Erythroblast (primary cell): ENCODE data around the gene RND1.

Source experiments
- DNase-seq, 2 experiments: peaks; one replicate each; lab custom pipeline; 2025; lab: John Stamatoyannopoulos, UW
- GATA1 ChIP-seq: IDR thresholded peaks from 2 replicates; pipeline ENCODE4 v1.6.1; 2011; ENCODE audit warnings: low read depth, mild to moderate bottlenecking, control low read depth, low read length, moderate library complexity
- POLR2A ChIP-seq: IDR thresholded peaks from 2 replicates; pipeline ENCODE4 v1.6.1; 2011; ENCODE audit warnings: mild to moderate bottlenecking, low read length

Gene RND1

DNA sequence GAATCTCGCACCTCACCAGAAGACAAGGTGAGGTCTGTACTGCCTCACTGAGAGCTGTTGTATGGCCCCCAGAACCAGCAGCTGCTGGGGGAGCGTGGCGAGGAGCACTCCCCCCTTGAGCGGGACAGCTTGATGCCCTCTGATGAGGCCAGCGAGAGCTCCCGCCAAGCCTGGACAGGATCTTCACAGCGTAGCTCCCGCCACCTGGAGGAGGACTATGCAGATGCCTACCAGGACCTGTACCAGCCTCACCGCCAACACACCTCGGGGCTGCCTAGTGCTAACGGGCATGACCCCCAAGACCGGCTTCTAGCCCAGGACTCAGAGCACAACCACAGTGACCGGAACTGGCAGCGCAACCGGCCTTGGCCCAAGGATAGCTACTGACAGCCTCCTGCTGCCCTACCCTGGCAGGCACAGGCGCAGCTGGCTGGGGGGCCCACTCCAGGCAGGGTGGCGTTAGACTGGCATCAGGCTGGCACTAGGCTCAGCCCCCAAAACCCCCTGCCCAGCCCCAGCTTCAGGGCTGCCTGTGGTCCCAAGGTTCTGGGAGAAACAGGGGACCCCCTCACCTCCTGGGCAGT, 38.1 kb downstream of the RND1 start:
- no peak for TF ChIP-seq GATA1
- TF ChIP-seq POLR2A = no peak
- no peak for DNase-seq

DNA sequence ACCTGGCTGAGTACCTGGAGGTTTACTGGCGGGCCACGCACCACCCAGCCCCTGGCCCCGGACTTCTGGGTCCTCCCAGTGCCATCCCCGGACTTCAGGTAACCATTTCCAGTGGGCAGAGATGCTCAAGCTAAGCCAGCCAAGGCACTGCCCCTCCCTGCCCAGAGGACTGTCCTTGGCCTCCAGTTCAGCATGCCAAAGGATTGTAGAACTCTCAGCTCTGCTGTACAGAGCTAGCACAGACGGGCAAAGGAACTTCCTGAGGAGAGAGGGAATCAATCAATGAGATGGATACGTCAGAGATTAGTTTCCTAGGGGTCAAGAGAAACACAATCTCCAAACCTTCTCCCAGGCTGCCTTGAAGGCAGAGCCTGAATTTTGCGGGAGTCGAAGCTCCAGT, 38.6 kb downstream of the RND1 start:
- no peak for TF ChIP-seq GATA1
- no peak for TF ChIP-seq POLR2A
- DNase-seq = no peak

DNA sequence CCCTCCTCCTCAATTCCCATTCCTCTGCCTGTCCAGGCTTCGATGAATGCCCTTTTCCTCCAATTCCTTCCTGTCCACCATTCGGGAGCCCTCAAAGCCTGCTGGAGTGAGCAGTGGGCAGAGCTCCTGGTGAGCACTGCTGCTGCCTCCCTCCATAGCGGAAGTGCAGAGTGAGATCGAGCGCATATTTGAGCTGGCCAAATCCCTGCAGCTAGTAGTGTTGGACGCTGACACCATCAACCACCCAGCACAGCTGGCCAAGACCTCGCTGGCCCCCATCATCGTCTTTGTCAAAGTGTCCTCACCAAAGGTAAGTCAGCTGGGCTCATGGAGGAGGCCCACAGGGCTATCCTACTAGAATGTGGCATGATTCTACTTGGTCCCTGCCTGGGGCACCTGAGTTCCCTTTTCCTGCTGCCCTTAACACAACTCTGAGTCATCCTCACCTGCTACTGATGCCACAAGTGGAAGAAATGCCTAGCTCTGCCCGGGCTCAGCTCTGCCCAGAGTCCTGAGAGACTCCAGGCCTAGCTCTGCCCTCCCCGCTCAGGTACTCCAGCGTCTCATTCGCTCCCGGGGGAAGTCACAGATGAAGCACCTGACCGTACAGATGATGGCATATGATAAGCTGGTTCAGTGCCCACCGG, 39.3 kb downstream of the RND1 start:
- no peak for DNase-seq
- no peak for TF ChIP-seq POLR2A
- no peak for TF ChIP-seq GATA1

DNA sequence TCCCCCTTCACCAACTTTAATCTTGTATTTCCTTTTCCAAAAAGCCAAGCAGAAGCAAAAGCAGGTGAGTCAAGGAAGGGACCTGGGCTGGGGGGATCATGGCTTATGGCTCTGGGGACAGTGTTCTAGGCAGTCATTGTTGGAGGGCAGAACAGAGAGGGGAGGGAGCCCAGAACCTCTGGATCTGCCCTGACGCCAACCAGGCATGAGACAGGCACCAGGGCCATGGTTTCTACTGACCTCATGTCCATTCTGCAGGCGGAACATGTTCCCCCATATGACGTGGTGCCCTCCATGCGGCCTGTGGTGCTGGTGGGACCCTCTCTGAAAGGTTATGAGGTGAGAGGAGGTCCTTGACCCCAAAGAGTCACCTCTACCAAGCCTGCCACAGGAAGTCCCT, 40.8 kb downstream of the RND1 start:
- DNase-seq = no peak

DNA sequence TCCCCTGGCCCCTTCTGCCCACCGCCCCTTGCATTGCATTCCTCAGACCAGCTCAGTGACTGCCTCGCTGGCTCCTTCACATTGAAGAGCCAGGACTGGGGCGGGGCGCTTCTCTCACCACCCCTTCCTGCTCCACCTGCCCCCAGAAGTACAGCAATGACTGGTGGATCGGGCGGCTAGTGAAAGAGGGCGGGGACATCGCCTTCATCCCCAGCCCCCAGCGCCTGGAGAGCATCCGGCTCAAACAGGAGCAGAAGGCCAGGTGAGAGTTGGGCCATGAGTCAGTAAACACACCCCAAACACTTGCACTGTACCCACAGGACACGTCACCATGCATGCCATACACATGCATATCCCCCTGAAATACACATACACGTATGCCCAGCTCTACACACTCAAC, 41.6 kb downstream of the RND1 start:
- DNase-seq = no peak
- TF ChIP-seq POLR2A = no peak
- TF ChIP-seq GATA1 = no peak

More for the DNA sequence above, 40.8 kb downstream of the RND1 start:
- TF ChIP-seq POLR2A (no peak), GATA1 (no peak)

DNA sequence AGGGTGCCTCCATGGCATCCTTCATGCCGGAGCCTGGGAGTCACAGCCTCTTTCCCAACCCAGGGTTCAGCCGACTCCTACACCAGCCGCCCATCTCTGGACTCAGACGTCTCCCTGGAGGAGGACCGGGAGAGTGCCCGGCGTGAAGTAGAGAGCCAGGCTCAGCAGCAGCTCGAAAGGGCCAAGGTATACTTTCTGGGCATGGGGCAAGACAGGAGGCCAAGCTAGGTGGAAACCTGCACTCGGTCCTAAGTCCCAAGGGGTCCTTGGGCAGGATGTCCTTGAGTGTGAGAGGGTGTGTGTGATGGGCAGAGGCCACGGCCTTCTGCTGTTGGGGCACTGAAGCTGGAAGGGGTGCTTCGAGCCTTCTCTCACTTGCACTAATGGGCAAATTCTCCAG, 42.4 kb downstream of the RND1 start:
- no peak for TF ChIP-seq POLR2A
- no peak for TF ChIP-seq GATA1
- no peak for DNase-seq

DNA sequence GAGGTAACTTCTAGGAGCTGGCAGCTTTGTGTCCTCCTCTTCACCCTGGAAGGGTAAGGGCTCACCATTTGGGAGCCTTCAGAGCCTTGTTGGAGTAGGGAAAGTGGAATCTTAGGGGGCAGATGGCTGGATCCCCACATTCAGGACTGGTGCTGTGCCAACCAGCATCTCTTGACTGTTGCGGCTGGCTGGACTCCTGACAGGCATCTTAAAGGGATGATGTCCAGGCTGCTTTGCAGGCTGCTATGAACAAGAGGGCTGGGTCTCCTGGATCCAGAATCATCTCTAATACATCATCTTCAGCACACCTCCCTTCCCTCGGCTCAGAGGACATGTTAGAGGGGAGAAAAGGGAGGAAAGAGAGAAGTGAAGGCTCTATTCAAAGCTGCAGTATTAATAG, 43.0 kb downstream of the RND1 start:
- DNase-seq = no peak
- TF ChIP-seq GATA1 (no peak), POLR2A (no peak)

DNA sequence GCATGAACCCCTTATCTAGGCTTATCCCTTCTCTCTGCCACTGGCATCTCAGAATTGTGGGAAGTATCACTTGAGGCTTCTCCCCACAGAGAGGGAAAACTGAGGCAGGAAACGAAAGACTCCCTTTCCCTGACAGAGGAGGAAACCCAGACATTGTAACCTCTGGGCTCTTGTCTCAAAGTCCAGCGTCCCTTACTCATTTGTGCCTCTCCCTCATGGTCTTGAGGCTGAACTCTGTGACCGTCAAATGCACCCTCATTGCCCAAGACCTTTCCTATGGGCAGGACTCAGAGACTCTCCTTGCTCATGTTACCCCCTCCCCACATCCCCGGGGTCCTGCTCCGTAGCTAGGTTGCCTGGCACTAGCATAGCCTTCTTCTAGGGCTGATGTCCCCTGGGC, 43.5 kb downstream of the RND1 start:
- TF ChIP-seq GATA1 (no peak), POLR2A (no peak)
- no peak for DNase-seq

DNA sequence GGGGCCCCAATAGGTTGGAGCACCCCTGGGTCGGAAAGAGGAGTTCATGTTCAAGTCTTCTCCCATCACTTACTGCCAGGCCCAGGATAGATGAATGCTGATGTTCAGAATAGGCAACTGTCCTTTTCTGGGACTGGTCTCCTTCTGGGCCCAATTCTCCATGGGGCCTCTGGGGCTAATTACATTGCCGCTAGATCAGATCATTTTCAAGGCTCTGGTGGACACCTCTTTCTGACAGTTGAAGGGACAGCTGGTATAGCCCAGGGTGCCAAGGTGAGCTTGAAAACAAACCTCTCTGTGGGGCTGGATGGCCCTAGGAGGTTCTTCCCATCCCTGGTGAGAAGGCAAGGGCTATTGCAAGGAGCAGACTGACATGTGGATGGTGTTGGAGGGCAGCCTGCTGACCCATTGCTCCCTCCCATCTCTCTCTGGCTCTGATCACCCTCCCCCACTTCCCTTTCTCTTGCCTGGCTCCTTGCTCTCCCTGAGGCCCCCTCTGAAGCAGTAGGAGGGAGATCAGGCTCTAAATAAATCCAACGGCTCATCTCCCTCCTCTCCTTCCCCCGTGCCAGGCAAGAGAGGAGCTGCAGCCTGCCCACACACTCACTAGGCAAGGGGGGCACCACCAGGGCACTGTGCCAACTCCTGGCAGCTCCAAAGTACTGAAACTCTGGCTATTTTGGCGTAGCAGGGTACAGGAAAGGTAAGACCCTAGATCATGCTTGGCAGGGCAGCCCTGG, 45.5 kb downstream of the RND1 start:
- DNase-seq = no peak
- no peak for TF ChIP-seq GATA1
- TF ChIP-seq POLR2A = no peak

DNA sequence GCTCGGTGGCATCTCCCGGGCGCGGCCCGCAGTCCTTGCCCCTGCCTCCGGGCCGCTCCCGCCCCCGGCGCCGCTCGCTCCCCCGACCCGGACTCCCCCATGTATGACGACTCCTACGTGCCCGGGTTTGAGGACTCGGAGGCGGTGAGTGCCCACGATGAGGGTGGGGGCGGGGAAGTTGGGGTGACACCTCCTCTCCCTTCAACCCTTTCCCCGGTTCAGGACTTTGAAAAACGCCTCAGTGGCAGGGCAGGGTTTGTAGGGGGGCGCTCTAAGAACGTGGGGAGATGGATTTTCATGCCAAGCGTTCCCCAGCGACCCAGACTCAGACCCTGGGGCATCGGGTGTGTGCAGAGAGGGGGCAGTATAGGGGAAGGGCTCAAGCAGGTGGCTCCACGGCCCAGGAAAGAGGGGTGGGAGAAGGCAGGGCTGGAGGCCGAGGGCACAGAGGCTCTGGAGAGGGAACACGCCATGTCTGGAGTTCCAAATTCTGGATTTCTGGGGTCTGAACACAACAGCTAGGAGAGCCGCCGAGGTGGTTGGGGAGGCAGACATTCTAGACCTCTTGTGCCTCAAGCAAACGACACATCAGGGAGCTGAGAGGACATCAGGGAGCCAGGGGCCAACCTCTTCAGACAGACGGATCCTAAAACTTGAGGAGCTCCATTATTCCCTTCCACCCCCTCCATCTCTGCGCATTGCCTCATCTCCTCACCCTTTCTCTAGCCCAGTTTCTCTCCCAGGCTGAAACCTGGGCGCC, 46.7 kb downstream of the RND1 start:
- no peak for DNase-seq

DNA sequence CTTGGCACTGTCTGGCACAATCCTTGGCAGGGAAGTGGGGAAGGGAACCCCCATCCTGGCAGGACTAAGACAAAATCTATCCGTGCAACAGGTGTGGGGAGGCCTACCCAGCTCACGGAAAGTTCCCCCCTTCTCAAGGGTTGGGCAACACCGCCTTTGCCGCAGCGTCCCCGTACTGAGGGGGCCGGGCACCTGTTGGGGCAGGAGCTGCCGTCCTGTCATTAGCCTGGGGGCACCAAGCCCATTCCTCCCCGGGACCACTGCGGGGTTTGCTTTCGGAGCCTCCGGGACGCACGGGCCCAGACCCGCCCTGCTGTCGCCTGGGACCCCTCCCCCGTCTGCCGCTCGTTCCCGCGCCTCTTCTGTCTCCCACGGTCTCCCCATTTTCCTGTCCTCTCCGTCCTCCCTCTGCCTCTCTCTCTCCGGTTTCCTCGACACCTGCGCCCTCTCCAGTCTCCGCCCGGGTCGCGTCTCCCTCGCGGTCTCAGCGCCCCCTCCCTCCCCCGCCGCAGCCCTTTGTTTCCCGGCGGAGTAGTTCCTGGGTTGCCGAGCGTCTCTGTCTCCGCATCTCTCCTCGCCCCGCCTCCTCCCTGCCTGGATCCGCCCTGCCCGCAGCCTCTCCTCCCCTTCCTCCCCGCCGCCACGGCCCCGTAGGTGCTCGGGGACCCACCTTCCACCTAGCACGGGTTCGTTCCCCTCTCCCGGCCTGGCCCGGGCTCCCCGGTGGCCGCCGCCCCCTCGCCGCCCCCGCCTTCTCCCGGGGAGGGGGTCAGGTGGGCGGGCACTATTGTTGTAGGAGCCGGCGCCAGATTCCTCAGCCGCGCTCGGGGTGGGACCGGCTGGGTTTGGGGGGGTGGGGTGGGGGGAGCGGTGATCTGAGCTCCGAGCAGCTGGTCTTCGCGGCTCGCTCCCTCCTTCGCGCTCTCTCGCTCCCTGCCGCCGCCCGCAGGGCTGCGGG, 47.5 kb downstream of the RND1 start, which contains the start of gene CACNB3:
Gene CACNB3 (plus strand): TSS at position 624 of the 958 bp plus-strand sequence. CDS start 434 bp downstream, outside the sequence.
- TF ChIP-seq GATA1 (no peak), POLR2A (no peak)
- DNase-seq = peak; percentile 28 to 39

More for the DNA sequence above, 46.7 kb downstream of the RND1 start:
- TF ChIP-seq GATA1 = no peak
- no peak for TF ChIP-seq POLR2A

DNA sequence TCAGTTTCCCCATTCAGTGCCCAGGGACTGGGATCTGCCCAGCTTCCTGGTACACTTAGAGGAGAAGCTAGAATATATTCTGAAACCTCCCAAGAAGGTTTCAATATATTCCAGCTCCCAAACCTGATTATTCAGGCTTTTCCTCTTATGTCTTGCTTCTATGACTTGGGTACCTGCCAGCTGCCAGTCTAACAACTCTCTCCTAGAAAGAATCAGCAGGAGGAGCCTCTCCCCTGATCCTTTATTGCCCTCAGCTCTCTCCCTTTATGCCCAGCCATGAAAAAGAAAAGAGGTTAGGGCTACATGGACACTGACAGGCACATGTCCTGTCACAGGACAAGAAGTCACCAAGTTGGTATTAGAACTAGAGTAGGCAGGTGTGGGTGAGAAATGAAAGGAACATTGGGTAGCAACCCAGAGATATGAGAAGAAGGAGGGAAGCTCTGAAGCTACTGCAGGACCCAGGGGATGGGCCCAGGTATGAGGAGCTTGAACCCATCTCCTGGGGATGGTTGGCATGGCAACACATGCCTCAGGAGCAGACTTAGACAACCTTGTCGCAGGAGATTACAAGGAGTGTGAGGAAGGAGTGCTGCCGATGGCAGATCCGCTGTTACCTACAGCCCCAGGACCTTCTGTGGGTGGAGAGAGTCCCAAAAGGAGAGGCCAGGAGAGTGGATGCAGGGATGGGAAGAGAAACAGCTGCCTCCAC, 49.4 kb downstream of the RND1 start:
- no peak for DNase-seq
- TF ChIP-seq GATA1 = no peak
- no peak for TF ChIP-seq POLR2A
